ACC112 (cell line): ENCODE data around the gene AGMO.

Experiments used
- H2AFZ ChIP-seq: fragments of 200-600 bp; sonication (generic); one replicate; pipeline ENCODE4 v1.6.0; 2017; ENCODE audit warnings: antibody characterized with exemption, low read length; ENCODE audit not compliant: unreplicated experiment
- H3K27ac ChIP-seq: fragments of 200-600 bp; sonication (generic); 2 replicates; pipeline ENCODE4 v1.5.1; 2014; ENCODE audit warnings: low read depth, mild to moderate bottlenecking, antibody characterized with exemption, low read length, moderate library complexity
- H3K27me3 ChIP-seq: fragments of 200-600 bp; sonication (generic); 2 replicates; pipeline ENCODE4 v1.6.1; 2014; ENCODE audit warnings: mild to moderate bottlenecking, antibody characterized with exemption, low read length, moderate library complexity, mixed read lengths; ENCODE audit not compliant: insufficient read depth
- H3K36me3 ChIP-seq: fragments of 200-600 bp; sonication (generic); 2 replicates; pipeline ENCODE4 v1.6.1; 2016; ENCODE audit warnings: mild to moderate bottlenecking, antibody characterized with exemption, low read length, moderate library complexity, mixed read lengths; ENCODE audit not compliant: insufficient read depth
- H3K4me1 ChIP-seq: fragments of 200-600 bp; sonication (generic); one replicate; pipeline ENCODE4 v1.6.1; 2016; ENCODE audit warnings: low read length, mixed read lengths; ENCODE audit not compliant: insufficient read depth, unreplicated experiment, control insufficient read depth
- H3K4me3 ChIP-seq: fragments of 200-600 bp; sonication (generic); 2 replicates; pipeline ENCODE4 v1.5.1; 2014; ENCODE audit warnings: mild to moderate bottlenecking, low read depth, low read length
- H3K79me2 ChIP-seq: fragments of 200-600 bp; sonication (generic); one replicate; pipeline ENCODE4 v1.6.0; 2016; ENCODE audit warnings: low read length; ENCODE audit not compliant: control insufficient read depth, unreplicated experiment, insufficient read depth

AGMO gene

GRCh38 chr7:15561835-15562234 is at the start of gene AGMO:
AGMO (minus strand) TSS chr7:15562015.
- peaks cover 20% of the 10 kb centered on the region for H3K4me1 ChIP-seq
- H2AFZ ChIP-seq = peak within 1 kb of the TSS; percentile 53
- no peaks in the 10 kb centered on the region for H3K36me3 ChIP-seq
- H3K79me2 ChIP-seq = peaks cover 10% of the 10 kb centered on the region
- H3K27me3 ChIP-seq = no peaks in the 10 kb centered on the region
- peak within 1 kb of the TSS; percentile 78 for H3K4me3 ChIP-seq
- H3K27ac ChIP-seq = peak within 1 kb of the TSS; percentile 80

GRCh38 chr7:15610503-15610902 is 48.7 kb upstream of the AGMO start:
- H3K79me2 ChIP-seq = no peaks in the 10 kb centered on the region
- no peak overlapping the region for H2AFZ ChIP-seq
- no peaks in the 10 kb centered on the region for H3K4me1 ChIP-seq
- H3K27me3 ChIP-seq = no peaks in the 10 kb centered on the region
- no peaks in the 10 kb centered on the region; the same call in 1 of the 2 replicates for H3K36me3 ChIP-seq
- no peak overlapping the region for H3K27ac ChIP-seq
- no peak overlapping the region for H3K4me3 ChIP-seq

- Histone ChIP-seq H3K79me2 (no peaks in the 10 kb centered on the region), H3K4me3 (no peak overlapping the region), H3K27me3 (no peaks in the 10 kb centered on the region), H3K27ac (no peak overlapping the region), H3K36me3 (no peaks in the 10 kb centered on the region; the same call in 1 of the 2 replicates), H2AFZ (no peak overlapping the region), H3K4me1 (no peaks in the 10 kb centered on the region)
Observed at GRCh38 chr7:15609287-15609686, 47.5 kb upstream of the AGMO start.

GRCh38 chr7:15607529-15608210 is 45.9 kb upstream of the AGMO start:
- Histone ChIP-seq H3K4me3 (no peak overlapping the region), H3K79me2 (no peaks in the 10 kb centered on the region), H3K36me3 (no peaks in the 10 kb centered on the region; the same call in 1 of the 2 replicates), H3K27me3 (no peaks in the 10 kb centered on the region), H3K4me1 (no peaks in the 10 kb centered on the region), H3K27ac (no peak overlapping the region), H2AFZ (no peak overlapping the region)

- no peak overlapping the region for H2AFZ ChIP-seq
- no peak overlapping the region for H3K27ac ChIP-seq
- H3K27me3 ChIP-seq = no peaks in the 10 kb centered on the region
- no peaks in the 10 kb centered on the region; the same call in 1 of the 2 replicates for H3K36me3 ChIP-seq
- H3K4me3 ChIP-seq = no peak overlapping the region
- H3K79me2 ChIP-seq = no peaks in the 10 kb centered on the region
- H3K4me1 ChIP-seq = no peaks in the 10 kb centered on the region
Observed at GRCh38 chr7:15606561-15606960, 44.7 kb upstream of the AGMO start.

- no peaks in the 10 kb centered on the region for H3K27me3 ChIP-seq
- no peak overlapping the region for H2AFZ ChIP-seq
- H3K4me3 ChIP-seq = no peak overlapping the region
- no peaks in the 10 kb centered on the region for H3K79me2 ChIP-seq
- no peaks in the 10 kb centered on the region for H3K4me1 ChIP-seq
- no peaks in the 10 kb centered on the region; the same call in 1 of the 2 replicates for H3K36me3 ChIP-seq
- no peak overlapping the region for H3K27ac ChIP-seq
Observed at GRCh38 chr7:15604166-15604565, 42.4 kb upstream of the AGMO start.

- Histone ChIP-seq H3K27me3 (no peaks in the 10 kb centered on the region), H3K4me3 (no peak overlapping the region), H3K36me3 (no peaks in the 10 kb centered on the region), H3K79me2 (no peaks in the 10 kb centered on the region), H3K27ac (no peak overlapping the region), H3K4me1 (no peaks in the 10 kb centered on the region), H2AFZ (no peak overlapping the region)
Observed at GRCh38 chr7:15603124-15603523, 41.3 kb upstream of the AGMO start.

GRCh38 chr7:15602236-15602635 is 40.4 kb upstream of the AGMO start:
- H3K27me3 ChIP-seq = no peaks in the 10 kb centered on the region

GRCh38 chr7:15601175-15601574 is 39.4 kb upstream of the AGMO start:
- H3K36me3 ChIP-seq = no peaks in the 10 kb centered on the region
- no peak overlapping the region for H2AFZ ChIP-seq
- H3K79me2 ChIP-seq = no peaks in the 10 kb centered on the region
- no peak overlapping the region for H3K4me3 ChIP-seq
- H3K27me3 ChIP-seq = no peaks in the 10 kb centered on the region
- H3K4me1 ChIP-seq = no peaks in the 10 kb centered on the region
- no peak overlapping the region for H3K27ac ChIP-seq

More at GRCh38 chr7:15602236-15602635, 40.4 kb upstream of the AGMO start:
- Histone ChIP-seq H2AFZ (no peak overlapping the region), H3K79me2 (no peaks in the 10 kb centered on the region), H3K27ac (no peak overlapping the region), H3K36me3 (no peaks in the 10 kb centered on the region), H3K4me1 (no peaks in the 10 kb centered on the region), H3K4me3 (no peak overlapping the region)

GRCh38 chr7:15600298-15600697 is 38.5 kb upstream of the AGMO start:
- Histone ChIP-seq H3K79me2 (no peaks in the 10 kb centered on the region), H3K27ac (no peak overlapping the region), H3K27me3 (no peaks in the 10 kb centered on the region), H3K36me3 (no peaks in the 10 kb centered on the region), H2AFZ (no peak overlapping the region), H3K4me3 (no peak overlapping the region), H3K4me1 (no peaks in the 10 kb centered on the region)

GRCh38 chr7:15594461-15594860 is 32.6 kb upstream of the AGMO start:
- no peaks in the 10 kb centered on the region for H3K79me2 ChIP-seq
- H3K27ac ChIP-seq = no peak overlapping the region
- no peaks in the 10 kb centered on the region for H3K36me3 ChIP-seq
- H3K27me3 ChIP-seq = no peaks in the 10 kb centered on the region
- no peak overlapping the region for H3K4me3 ChIP-seq
- H3K4me1 ChIP-seq = no peaks in the 10 kb centered on the region
- H2AFZ ChIP-seq = no peak overlapping the region
